Vagina (tissue), 2 donors: ENCODE results near the gene DNAH2.

Experiments
- CTCF ChIP-seq, 3 experiments: fragments of 450-650 bp in 2 of 3; fragments of 200-600 bp in 1 of 3; sonication (generic) in 1 of 3; IDR thresholded peaks; one replicate each; pipeline ENCODE4 v1.5.1; 2017 to 2019; ENCODE audit warnings: antibody characterized with exemption in 3 of 3, mild to moderate bottlenecking in 2 of 3, moderate library complexity in 2 of 3
- POLR2A ChIP-seq, 2 donors: fragments of 450-650 bp; IDR thresholded peaks; one replicate each; pipeline ENCODE4 v1.6.1; 2017; ENCODE audit warnings: antibody characterized with exemption in 2 of 2, mild to moderate bottlenecking in 2 of 2, moderate library complexity in 2 of 2
- POLR2AphosphoS5 ChIP-seq, 2 donors: sonication (generic); formaldehyde crosslinking; IDR thresholded peaks; one replicate each; pipeline ENCODE4 v1.9.0; 2017; ENCODE audit warnings: antibody characterized with exemption in 2 of 2, mild to moderate bottlenecking in 2 of 2, low read depth in 1 of 2; ENCODE audit not compliant: insufficient read depth in 1 of 2

GRCh38 chr17:7786866-7787265, 69.3 kb downstream of the DNAH2 start:
- TF ChIP-seq CTCF (IDR thresholded peaks at IDR 0.05): no peak
- no peak for TF ChIP-seq POLR2A (IDR thresholded peaks at IDR 0.05)
- TF ChIP-seq POLR2AphosphoS5 (IDR thresholded peaks at IDR 0.05; ENCODE audit: insufficient read depth in 1 of 2, low read depth in 1 of 2): no peak
